Tracheal epithelial cell (primary cell): ENCODE measurements around the gene OR5AN1. TPM values are rescaled to one million over a fixed set of nuclear protein-coding genes. Genes with fewer than 3 reads are reported as not detected.

Experiments
- total RNA-seq: library from RNA; depleted of rRNA; stranded (reverse); fragments of >200 nt; gene quantifications from 2 replicates; pipeline ENCODE4 v1.2.1, GENCODE V29; 2014

OR5AN1 gene, protein sequence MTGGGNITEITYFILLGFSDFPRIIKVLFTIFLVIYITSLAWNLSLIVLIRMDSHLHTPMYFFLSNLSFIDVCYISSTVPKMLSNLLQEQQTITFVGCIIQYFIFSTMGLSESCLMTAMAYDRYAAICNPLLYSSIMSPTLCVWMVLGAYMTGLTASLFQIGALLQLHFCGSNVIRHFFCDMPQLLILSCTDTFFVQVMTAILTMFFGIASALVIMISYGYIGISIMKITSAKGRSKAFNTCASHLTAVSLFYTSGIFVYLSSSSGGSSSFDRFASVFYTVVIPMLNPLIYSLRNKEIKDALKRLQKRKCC
- total RNA-seq = not detected in 2 replicates

DNA sequence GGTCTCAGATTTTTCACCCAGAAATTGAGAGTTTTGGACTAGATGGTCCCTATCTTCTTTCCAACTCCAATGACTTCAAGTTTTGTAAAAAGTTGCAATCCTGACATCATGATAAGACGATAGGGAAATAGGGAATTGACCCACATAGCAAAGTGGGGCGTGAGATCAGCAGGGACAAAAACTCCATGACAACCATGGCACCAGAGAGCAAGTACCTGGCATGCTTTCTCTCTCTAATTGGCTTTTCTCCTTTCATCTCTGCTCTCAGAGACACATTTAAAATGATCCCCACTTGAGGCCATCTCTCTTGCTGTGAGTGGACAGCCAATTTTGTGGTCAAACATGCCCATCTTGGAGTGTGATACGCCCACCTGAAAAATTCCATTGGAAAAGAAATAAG, at the start of gene OR5AN1:
Gene OR5AN1, plus strand, starts transcription at position 301 of the 400 bp plus-strand sequence. CDS start 5,564 bp downstream, outside the sequence.

Other genes with a start within 250 kb of the OR5AN1 start
- 7.9 and 19.5 TPM in 2 replicates for gene FAM111A, start 216.0 kb upstream of the OR5AN1 start, total RNA-seq
- 2.9 and 7.5 TPM in 2 replicates for gene DTX4, start 186.8 kb upstream of the OR5AN1 start, total RNA-seq
- gene MPEG1, start 146.0 kb upstream of the OR5AN1 start, total RNA-seq = not detected in 2 replicates
- gene OR5A2, start 67.5 kb downstream of the OR5AN1 start, total RNA-seq = not detected in 2 replicates
- not detected in 2 replicates for gene OR5A1, start 77.6 kb downstream of the OR5AN1 start, total RNA-seq
- gene OR4D6, start 98.1 kb downstream of the OR5AN1 start, total RNA-seq = not detected in 2 replicates
- gene OR4D10, start 114.4 kb downstream of the OR5AN1 start, total RNA-seq = not detected in 2 replicates
- gene OR4D11, start 144.7 kb downstream of the OR5AN1 start, total RNA-seq = not detected in 2 replicates
- not detected in 2 replicates for gene OR4D9, start 152.6 kb downstream of the OR5AN1 start, total RNA-seq